SK-N-MC (cell line): Measurements from ENCODE around the gene RNF213.

ENCODE experiments used
- DNase-seq: peaks from one replicate; pipeline ENCODE4 v3.0.0-alpha.2; 2011; ENCODE audit warnings: low read depth, low spot score
- H3K27ac ChIP-seq: fragments of 200-600 bp; sonication (generic); 2 replicates; pipeline ENCODE4 v1.5.1; 2016; ENCODE audit warnings: mixed run types
- H3K36me3 ChIP-seq: fragments of 200-600 bp; sonication (generic); 2 replicates; pipeline ENCODE4 v1.6.1; 2017; ENCODE audit warnings: antibody characterized with exemption, low read length, mixed read lengths; ENCODE audit not compliant: insufficient read depth
- H3K4me3 ChIP-seq: fragments of 200-600 bp; sonication (generic); 2 replicates; pipeline ENCODE4 v1.5.1; 2016
- H3K9ac ChIP-seq: fragments of 200-600 bp; sonication (generic); 2 replicates; pipeline ENCODE4 v1.8.0; 2017; ENCODE audit warnings: mixed run types, mixed read lengths; ENCODE audit not compliant: insufficient read length
- H3K9me3 ChIP-seq: fragments of 200-600 bp; sonication (generic); 2 replicates; pipeline ENCODE4 v1.6.1; 2017; ENCODE audit warnings: low read depth, mild to moderate bottlenecking, antibody characterized with exemption, low read length, moderate library complexity, mixed read lengths
- EZH2 ChIP-seq: fragments of 200-600 bp; sonication (generic); IDR thresholded peaks from one replicate; pipeline ENCODE4 v1.6.1; 2017; ENCODE audit warnings: antibody characterized with exemption
- FOXP2 ChIP-seq: optimal IDR thresholded peaks from 2 replicates; pipeline ENCODE3; 2011; ENCODE audit warnings: mild to moderate bottlenecking, moderate library complexity; ENCODE audit not compliant: insufficient read depth; ENCODE audit errors: extremely low read length, control extremely low read depth
- POLR2AphosphoS5 ChIP-seq: IDR thresholded peaks from 2 replicates; pipeline ENCODE4 v1.6.1; 2012; ENCODE audit warnings: mild to moderate bottlenecking, low read depth, low read length, borderline replicate concordance

Gene RNF213

DNA sequence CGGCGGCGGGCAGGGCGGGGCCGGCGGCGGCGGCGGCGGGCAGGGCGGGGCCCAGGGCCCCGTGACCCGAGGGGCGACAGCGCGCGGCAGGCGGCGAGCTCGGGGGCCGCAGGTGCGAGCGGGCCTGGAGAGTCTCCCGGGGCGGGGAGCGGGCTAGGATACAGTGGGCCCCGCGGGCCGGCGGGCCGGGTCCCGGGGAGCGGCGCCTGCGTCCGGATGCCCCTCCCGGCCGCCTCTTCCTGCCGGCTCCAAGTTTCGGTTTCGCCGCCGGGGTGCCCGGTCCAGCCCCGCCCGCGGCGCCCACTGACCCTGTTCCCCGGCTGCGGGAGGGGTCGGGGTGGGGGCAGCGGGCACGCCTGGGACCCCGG lies at the start of gene RNF213:
Gene RNF213 (plus strand): TSS at position 62 of the 368 bp plus-strand sequence. CDS start 2,830 bp downstream, outside the sequence.
- no peaks in the 10 kb centered on the region for H3K36me3 ChIP-seq
- H3K9me3 ChIP-seq = no peaks in the 10 kb centered on the region
- H3K4me3 ChIP-seq = peak within 1 kb of the TSS; percentile 93
- no peak for TF ChIP-seq FOXP2
- TF ChIP-seq POLR2AphosphoS5 = no peak
- TF ChIP-seq EZH2 = no peak
- DNase-seq = no peak
- peak within 1 kb of the TSS; percentile 90 for H3K27ac ChIP-seq
- peak within 1 kb of the TSS; percentile 84 for H3K9ac ChIP-seq

DNA sequence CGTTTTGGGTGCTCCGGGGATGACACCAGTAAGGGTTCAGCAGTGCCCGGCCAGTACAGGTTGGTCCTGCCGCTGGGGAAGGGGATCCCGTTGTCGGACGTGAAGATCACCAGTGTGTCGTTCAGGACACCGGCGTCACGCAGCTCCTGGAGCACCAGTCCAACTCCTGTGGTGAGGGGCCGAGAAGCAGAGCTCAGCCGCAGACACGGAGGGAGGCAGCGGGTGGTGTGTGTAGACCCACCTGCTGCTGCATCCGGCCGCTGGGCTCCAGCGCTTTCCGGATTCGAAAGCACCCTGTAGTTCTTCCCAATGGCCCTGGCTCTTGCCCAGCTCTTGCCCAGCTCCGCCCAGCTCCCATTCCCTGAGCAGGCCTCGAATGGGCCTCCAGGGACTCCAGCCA lies 48.5 kb upstream of the RNF213 start:
- DNase-seq = no peak
- Histone ChIP-seq H3K36me3 (no peaks in the 10 kb centered on the region), H3K9ac (no peak overlapping the region), H3K9me3 (no peaks in the 10 kb centered on the region), H3K27ac (no peak overlapping the region), H3K4me3 (no peak overlapping the region)
- TF ChIP-seq POLR2AphosphoS5 (no peak), EZH2 (no peak), FOXP2 (no peak)

DNA sequence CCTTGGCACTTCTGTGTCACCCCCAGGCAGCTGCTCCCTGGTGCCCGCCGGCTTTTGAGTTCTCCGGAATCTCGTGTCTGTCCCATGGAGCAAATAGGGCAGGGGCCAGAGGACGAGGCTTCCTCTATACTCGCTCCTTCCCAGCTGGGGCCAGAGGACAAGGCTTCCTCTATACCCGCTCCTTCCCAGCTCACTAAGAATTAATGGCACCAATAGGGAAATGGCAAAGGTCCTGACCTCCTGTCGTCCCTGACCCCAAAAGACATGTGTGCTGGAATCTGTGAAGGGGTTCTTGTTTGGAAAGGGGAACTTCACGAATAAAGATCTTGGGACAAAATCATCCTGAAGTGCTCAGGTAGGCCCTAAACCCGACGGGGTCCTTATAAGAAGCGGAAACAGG lies 48.1 kb upstream of the RNF213 start:
- TF ChIP-seq POLR2AphosphoS5 (no peak), EZH2 (no peak), FOXP2 (no peak)
- no peak overlapping the region for H3K9ac ChIP-seq
- no peak for DNase-seq
- H3K36me3 ChIP-seq = no peaks in the 10 kb centered on the region
- no peak overlapping the region for H3K27ac ChIP-seq
- H3K4me3 ChIP-seq = no peak overlapping the region
- no peaks in the 10 kb centered on the region for H3K9me3 ChIP-seq

DNA sequence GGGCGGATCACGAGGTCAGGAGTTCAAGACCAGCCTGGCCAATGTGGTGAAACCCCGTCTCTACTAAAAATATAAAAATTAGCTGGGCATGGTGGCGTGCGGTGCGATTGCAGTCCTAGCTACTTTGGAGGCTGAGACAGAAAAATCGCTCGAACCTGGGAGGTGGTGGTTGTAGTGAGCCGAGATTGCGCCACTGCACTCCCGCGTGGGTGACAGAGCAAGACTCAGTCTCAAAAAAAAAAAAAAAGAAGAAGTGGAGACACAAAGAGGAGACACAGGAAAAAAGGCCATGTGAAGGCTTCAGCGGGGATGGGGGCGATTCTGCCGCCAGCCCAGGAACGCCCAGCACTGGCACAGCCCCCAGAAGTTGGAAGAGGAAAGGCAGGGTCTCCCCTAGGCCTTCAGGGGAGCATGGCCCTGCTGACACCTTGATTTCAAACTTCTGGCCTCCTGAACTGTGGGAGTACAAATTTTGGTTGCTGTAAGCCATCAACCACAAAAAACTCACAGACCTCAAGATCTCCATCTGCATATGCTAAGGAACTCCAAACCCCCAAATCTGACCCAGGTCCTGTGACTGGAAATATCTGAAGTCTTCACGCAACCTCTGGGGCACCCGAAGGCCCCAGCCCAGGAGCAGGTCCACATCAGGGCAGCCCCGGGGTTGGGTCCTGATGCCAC lies 47.5 kb upstream of the RNF213 start:
- DNase-seq = no peak
- Histone ChIP-seq H3K9ac (no peak overlapping the region), H3K9me3 (no peaks in the 10 kb centered on the region), H3K36me3 (no peaks in the 10 kb centered on the region), H3K4me3 (no peak overlapping the region), H3K27ac (no peak overlapping the region)
- TF ChIP-seq EZH2 (no peak), POLR2AphosphoS5 (no peak), FOXP2 (no peak)

DNA sequence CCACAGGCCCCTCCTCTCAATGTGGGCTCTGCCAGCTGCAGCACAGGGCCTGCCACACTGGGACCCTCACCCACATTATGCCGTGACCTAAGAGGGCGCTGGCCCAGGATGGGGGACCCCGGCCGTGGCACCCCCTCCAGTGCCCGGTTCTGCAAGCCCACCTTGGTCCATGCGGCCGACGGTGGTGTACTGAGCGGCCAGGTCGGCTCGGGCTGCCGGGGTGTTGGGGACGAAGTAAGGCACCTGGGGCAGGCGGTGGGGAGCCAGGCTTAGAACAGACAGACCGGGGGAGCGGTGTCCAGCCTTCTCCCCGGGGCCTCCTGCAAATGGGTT lies 47.0 kb upstream of the RNF213 start:
- no peak for DNase-seq
- no peak overlapping the region for H3K4me3 ChIP-seq
- H3K9ac ChIP-seq = no peak overlapping the region
- no peaks in the 10 kb centered on the region for H3K9me3 ChIP-seq
- no peak overlapping the region for H3K27ac ChIP-seq
- TF ChIP-seq EZH2 (no peak), POLR2AphosphoS5 (no peak), FOXP2 (no peak)
- H3K36me3 ChIP-seq = no peaks in the 10 kb centered on the region

DNA sequence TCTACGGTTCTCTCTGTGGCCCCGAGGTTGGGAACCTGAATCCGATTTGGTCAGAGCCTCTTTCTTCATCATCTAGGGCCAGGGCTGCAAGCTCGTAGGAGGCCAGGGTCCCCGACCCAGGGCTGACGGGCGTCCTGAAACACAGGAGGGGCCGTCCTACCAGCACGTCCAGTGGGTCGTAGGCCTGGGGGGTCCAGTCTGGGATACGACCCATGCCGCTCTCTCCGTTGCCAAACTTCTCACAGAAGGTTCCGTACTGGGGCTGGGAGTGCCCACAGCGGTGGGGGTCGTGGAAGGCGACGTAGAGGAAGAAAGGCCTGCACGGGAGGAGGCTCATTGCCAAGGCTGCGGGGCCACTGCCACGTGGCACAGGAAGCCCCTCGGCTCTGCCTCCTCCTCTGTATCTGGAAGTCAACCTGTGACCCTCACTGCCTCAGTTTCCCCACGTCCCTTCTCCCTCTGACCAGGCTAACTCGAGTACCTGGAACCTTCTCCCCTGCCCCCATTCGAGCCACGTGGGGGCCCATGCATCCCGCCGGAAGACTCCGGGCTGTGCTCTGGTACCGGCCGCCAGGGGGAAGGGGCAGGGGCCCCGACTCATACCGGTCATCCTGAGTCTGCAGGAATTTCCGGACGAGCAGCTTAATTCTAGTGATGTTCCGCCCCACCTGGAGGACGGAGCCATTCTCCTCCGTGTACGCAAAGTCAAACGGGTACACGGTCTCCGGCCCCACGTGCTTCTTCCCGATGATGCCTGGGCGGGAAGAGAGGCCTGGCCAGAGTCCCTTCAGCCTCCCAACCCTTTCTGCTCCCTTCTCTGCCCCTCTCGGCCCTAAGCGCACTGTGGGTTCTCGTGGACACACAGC lies 46.4 kb upstream of the RNF213 start:
- no peaks in the 10 kb centered on the region for H3K9me3 ChIP-seq
- no peak for DNase-seq
- TF ChIP-seq EZH2 = no peak
- no peak for TF ChIP-seq POLR2AphosphoS5
- no peak for TF ChIP-seq FOXP2
- H3K4me3 ChIP-seq = no peak overlapping the region
- H3K27ac ChIP-seq = no peak overlapping the region
- H3K36me3 ChIP-seq = no peaks in the 10 kb centered on the region
- H3K9ac ChIP-seq = no peak overlapping the region

DNA sequence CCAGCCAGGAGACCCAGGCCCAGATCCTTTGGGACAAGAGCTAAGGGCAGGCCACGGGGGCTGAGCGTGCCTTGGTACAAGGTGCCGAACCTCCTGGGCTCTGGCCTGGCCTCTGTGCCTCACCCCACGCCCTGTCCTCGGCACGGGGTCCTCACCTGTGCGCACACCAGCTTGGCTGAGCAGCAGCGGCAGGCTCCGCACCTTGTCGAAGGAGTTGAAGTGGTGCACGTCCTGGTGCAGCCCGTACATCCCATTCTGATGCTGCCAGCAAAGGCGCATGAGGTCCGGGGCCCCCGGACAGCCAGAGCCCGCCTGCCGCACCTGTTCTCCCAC lies 45.8 kb upstream of the RNF213 start:
- Histone ChIP-seq H3K36me3 (no peaks in the 10 kb centered on the region), H3K27ac (no peak overlapping the region)

DNA sequence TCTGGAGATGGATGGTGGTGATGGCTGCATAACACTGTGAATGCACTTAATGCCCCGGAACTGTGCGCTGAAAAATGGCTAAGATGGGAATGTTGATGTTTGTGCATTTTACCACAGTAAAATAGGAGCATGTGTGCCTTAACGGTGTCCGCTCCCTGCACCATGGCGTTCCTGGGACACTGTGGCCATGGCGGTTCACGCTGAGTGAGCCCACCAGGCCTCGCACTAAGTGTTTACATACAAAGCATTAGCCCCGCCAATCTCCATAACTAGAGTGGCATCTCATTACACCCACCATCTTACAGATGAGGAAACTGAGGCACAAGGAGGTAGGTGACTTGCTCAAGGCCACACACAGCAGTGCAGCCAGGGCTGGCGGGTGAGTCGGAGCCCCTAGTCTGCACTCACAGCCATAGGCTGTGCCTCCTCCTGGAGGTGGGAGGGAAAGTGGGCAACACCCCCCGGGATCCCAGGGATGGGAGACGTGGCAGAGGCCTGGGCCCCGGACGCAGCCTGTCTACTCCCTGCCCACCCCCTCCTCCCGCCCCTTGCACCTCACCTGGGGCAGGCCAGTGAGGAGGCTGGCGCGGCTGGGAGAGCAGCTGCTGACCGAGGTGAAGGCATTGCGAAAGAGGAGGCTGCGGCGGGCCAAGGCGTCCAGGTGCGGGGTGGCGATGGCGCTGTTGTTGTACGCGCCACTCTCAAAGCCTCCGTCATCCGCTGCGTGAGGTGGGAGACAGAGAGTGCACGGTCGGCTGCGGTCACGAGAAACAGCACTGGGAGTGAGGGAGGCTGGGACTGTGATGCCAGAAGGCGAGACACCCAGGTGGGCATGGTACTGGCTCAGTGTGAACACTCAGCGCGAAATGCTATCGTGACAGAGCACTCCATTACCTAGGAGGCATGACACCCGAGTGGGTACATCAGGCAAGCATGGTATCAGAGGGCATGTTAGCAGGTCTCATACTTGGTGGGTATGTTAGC lies 43.9 kb upstream of the RNF213 start:
- DNase-seq = no peak
- Histone ChIP-seq H3K9me3 (no peaks in the 10 kb centered on the region), H3K9ac (no peak overlapping the region), H3K27ac (no peak overlapping the region), H3K36me3 (no peaks in the 10 kb centered on the region), H3K4me3 (no peak overlapping the region)
- TF ChIP-seq EZH2 (no peak), FOXP2 (no peak), POLR2AphosphoS5 (no peak)

More for the DNA sequence above, 45.8 kb upstream of the RNF213 start:
- Histone ChIP-seq H3K9ac (no peak overlapping the region), H3K9me3 (no peaks in the 10 kb centered on the region), H3K4me3 (no peak overlapping the region)
- DNase-seq = no peak
- TF ChIP-seq EZH2 (no peak), POLR2AphosphoS5 (no peak), FOXP2 (no peak)
